GM12875 (cell line): Measurements from ENCODE around the gene TCF7L2.

ENCODE experiments used
- H3K4me3 ChIP-seq: one replicate; pipeline ENCODE4 v1.5.1; 2011; ENCODE audit warnings: low read depth, low read length, control low read depth
- CTCF ChIP-seq: IDR thresholded peaks from 2 replicates; pipeline ENCODE4 v1.5.1; 2011; ENCODE audit warnings: low read depth, mild to moderate bottlenecking, control low read depth, inconsistent platforms, low read length, moderate library complexity, borderline replicate concordance; ENCODE audit not compliant: insufficient read depth

Gene TCF7L2

GRCh38 chr10:112999102-112999501 is 49.1 kb downstream of the TCF7L2 start:
- no peak overlapping the region for H3K4me3 ChIP-seq
- no peak for TF ChIP-seq CTCF

DNA sequence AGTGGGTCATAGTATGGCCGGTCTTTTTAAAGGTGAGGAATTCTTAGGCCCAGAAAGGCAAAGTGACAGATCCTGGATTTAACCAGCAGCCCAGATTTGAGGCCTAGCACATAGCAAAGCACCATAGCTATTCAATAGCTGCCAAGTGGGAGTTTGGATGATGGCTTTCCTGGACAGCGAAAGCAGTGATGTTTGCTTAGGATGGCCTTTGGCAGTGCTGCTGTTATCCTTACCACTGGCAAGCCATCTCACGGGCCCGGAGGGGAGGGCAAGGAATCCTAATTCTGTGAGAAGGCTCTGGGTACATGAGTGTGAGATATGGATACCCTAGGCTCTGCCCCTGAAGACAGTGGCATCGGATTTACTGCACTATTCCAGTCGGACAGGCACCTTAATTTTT is 50.4 kb downstream of the TCF7L2 start:
- no peak overlapping the region for H3K4me3 ChIP-seq
- TF ChIP-seq CTCF = no peak

- TF ChIP-seq CTCF = no peak
- no peak overlapping the region for H3K4me3 ChIP-seq
These were observed 51.0 kb downstream of the TCF7L2 start for GRCh38 chr10:113000876-113001598.

GRCh38 chr10:113001599-113002448 is 51.8 kb downstream of the TCF7L2 start:
- TF ChIP-seq CTCF = no peak
- H3K4me3 ChIP-seq = no peak overlapping the region

- no peak for TF ChIP-seq CTCF
- no peak overlapping the region for H3K4me3 ChIP-seq
These were observed 52.4 kb downstream of the TCF7L2 start for GRCh38 chr10:113002449-113002777.

- no peak for TF ChIP-seq CTCF
- no peak overlapping the region for H3K4me3 ChIP-seq
These were observed 53.0 kb downstream of the TCF7L2 start for GRCh38 chr10:113003052-113003451.
